GM19193 (cell line): ENCODE results near the gene ABCA7.

Source experiments
- POLR2A ChIP-seq: IDR thresholded peaks from 4 replicates; pipeline ENCODE4 v1.6.1; 2011; ENCODE audit not compliant: insufficient read depth, insufficient read length; ENCODE audit errors: extremely low read depth

The ABCA7 gene

DNA sequence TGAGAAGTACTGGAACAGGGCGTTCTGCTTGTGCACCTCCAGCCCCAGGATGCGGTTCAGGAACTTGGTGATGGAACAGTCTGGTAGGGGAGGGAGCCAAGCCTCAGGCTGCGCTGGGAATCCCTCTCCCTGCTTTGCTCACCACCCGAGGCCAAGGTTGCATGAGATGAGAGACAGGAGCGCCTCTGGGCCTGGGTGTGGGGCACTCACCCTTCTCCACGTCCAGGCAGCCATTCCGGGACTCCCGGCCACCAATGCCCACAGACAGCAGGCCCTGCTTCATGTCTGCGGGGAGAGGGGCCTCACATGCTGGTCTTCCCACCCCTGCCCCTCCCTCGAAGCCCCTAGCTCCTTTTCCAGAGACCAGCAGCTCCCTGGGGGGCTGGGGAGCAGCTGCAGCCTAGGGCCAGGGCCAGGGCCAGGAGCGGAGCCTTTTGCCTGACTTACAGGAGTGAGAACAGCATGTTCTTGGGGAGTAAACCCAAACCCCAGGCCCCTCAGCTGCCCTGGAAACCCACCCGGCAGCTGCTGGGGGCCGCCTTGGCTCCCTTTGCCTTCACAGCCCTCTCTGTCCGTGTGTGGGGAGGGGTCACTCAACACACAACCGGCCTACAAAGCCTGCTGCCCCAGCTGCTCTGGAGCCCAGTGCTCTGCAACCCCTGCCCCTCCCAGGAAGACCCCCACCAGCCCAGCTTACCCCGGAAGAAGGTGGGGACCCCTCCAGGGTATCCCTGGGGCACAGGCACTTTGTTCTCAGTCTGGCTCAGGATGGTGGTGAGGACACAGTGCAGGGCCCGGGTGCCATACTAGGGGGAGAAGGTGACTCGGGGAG, 71.1 kb downstream of the ABCA7 start:
- TF ChIP-seq POLR2A: no peak

DNA sequence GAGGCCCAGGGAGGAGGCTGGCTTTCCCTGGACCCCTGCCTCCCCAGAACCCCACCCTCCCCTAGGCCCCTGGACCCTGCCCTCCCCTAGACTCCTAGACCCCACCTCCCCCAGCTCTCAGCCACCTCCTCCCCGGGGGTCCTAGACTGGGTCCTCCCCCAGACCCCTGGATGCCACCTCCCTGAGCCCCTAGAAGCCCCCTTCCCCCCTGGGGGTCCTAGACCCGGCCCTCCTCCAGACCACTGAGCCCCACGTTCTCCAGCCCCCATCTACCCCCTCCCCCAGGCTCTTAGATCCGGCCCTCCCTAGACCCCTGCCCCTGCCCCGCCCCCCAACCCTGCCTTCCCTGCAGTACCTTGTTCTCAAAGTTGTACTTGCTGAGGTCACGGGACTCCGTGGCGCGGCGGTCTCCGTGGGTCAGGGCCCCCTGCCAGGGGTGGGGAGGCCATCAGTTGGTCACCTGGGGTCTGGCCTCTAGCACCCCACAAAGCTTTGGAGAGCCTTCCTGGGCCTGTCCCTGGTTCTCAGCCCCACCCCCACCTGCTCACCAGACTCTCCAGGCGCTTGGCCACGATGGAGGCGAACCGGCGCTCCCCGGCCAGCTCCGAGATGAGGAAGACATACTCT, 71.8 kb downstream of the ABCA7 start:
- TF ChIP-seq POLR2A: no peak

DNA sequence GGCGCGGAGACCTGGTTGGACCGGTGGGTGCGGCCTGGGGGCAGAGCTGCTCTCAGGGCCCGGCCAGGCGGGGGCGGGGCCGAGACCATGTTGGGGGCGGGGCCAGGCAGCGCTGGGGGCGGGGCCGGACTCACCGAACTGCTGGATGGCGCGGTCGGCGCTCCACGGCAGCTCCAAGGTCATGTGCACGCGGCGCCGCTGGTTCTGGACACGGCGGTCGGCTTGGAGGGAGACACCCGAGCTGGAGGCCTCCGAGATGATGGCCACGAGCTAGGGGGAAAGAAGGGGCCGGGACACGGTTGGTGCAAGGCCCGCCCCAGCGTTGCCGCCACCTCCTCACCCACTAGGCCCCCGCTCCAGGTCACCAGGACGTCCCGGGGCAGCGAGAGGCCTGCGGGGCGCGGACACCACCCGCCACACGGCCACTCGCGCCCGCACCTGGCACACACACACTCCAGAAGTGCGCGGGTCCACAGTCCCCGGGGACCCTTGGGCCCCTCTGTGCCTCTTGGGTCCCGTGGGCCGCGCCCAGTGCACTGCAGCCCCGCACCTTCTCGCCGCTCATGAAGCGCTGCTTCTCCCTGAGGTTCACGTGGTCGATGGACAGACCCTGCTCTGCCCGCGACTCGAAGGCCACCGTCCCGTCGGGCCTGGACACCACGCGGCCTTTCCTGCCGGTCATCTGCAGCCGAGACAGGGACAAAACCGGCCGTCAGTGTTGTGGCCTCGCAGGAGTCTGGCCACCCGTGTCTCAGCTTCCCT, 72.5 kb downstream of the ABCA7 start:
- TF ChIP-seq POLR2A: no peak

DNA sequence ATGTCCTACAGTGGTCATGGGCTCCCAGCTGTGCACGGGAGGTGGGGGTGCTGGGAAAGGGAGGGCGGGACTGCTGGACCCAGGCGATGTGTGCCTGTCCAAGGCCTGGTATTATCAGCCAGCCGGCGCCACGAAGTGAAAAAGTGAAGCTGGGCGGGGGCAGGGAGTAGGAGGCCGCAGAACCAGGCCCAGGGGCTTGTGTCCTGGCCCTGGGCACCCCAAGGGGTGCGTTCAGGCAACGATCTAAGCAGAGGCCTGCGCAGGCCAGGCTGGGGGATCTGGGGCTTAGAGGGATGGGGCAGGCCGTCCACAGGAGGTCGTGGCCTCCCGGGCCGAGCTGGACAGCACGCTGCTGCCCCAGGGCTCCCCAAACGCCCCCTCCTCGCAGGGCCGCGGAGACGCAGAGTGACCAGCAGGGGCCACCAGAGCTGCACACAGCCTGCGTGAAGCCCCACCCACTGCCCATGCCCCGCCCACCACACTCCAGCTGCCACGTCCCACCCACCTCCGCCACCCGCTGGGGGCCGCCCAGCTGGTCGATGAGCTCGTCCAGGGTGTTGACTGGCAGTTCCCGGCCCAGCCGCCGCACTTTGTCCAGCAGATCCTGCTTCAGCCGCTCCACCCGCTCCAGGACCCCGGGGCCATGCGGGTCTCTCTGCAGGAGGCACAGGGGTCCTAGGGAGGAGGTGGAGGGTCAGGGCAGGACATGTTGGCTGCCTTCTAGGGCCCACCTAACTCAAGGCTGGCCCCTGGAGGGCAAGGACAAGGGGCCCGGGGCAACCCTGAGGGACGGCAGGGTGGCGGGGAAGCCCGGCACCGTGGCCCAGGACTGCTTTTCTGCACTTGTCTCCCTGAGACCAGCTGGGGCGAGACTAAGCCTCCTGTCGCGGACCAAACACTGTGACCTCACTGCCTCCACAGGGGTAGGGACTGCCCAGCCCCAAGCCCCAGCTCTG, 73.4 kb downstream of the ABCA7 start:
- TF ChIP-seq POLR2A: no peak

- TF ChIP-seq POLR2A: peak; percentile 5
Observed at GRCh38 chr19:1113986-1114483, 74.1 kb downstream of the ABCA7 start.
